SH-SY5Y (cell line): ENCODE results near the gene SMYD1.

Experiments used
- GATA2 ChIP-seq: IDR thresholded peaks from 2 replicates; pipeline ENCODE4 v1.6.1; 2011; ENCODE audit warnings: mild to moderate bottlenecking, low read depth, low read length
- GATA3 ChIP-seq: IDR thresholded peaks from 2 replicates; pipeline ENCODE4 v1.6.1; 2011; ENCODE audit warnings: low read depth, mild to moderate bottlenecking, low read length, moderate library complexity

DNA sequence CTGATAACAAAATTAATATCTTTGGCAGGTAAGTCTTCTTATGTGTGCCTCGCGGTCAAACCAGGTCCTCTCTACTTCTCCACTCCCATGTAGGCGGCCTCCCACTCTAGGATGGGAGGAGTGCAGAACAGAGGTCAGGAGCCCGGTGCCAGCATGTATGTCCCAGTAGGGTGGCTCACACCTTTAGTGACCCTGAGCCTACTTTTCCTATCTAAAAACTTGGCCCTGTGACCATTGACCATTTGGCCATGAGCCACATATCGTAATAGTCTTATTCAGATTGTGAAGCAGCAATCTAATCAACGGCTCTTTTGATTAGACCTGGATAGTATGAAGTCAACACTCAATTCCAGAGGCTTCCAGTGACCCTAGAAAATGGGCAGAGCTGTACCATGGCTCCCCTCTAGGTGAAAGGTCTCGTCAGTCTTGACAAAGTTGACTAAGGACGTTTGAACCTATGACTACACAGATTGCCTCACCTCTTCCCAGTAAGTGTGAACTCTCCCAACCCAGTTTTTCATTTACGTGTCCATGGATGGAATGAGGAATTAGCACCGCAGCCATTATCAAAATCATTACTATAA, 77.4 kb downstream of the SMYD1 start:
- TF ChIP-seq GATA2 (no peak), GATA3 (no peak)
